Measurements from ENCODE around the gene STK10.
"Not testable (repeated sequence)": the region's sequence is repeated elsewhere in the genome, so short reads cannot be mapped to it uniquely, and the experiment has no call there.

Gene STK10

DNA sequence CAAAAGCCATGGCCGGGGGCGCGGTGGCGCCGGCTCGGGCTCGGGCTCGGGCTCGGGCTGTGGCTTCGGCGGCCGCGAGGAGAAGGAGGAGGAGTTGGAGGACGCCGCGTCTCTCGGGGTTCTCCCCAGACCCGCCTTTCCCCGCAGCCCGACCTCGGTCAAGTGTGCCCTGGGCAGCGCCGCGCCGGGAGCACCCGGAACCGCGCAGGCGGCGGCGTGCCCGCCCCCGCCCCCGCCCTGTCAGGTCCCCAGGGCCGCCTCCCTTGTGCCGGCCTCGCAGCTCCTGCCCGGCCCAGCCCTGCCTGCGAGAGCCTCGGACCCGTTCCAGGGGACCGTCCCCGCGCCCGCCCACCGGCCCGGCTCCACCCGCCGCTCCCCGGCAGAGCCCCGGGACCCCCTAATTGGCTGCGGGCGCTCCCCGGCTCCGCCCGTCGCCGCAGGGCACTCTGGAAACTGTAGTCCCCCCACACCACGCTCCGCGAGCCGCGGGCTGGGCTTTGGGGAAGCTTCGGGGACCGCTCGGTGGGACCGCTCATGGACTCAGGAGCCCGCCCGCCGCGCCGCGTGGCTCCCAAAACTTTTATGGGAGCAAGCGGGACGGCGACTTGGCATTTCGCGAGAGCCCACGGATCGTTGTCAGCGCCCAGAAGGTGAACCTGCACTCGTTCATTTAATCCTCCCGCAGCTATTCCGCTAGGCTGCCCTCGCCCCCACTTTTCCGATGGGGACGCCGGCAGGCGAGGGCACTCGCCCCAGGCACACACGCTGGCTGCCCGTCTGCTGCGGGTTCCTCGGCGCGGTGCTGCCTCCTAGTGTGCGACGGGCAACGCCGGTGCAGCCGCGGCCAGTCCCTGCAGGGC, at the start of gene STK10:
Gene STK10 (minus strand): TSS at position 192 of the 860 bp plus-strand sequence. CDS start 182 bp downstream, at position 10.
- peak; percentile 89 for DNase-seq

DNA sequence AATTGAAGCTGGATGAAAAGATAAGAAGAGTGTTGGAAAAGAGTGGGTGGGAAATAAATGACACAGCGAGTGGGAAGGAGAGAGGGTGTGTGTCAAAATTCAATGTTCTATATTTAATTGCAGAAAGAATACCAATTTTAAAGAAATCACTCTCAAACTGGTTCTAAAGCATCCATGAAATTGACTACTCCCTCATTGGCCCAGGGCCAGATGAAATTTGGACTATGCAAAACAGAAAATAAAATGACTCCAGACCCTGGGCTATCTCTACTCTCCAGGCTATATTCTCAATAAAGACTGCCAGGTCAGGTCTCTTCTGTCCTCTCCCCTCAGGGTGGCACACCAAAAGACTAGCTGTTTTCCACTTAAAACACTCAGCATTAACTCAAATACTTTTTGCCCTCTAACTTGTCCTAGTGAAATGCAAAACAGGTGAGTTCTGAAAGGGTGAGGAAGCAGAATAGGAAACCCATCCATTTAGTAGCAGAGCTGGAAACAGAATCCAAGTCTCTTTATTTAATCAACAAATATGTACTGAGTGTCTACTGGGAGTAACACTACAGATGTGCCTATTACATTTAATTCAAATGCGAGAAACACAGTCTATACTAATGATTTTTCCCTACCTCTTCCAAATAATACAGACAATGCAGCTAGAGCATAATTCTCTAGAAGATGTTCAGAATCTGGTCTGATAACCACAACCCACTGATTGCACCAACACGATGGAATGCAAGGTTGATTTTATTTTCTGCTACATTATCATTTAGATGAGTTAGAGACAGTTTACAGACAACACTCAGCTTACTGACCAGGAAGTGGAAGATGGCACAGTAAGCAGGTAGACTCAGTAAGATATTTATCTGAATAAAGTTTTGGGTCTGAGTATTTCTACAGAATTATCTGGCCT, 48.1 kb upstream of the STK10 start:
- DNase-seq: no peak

DNA sequence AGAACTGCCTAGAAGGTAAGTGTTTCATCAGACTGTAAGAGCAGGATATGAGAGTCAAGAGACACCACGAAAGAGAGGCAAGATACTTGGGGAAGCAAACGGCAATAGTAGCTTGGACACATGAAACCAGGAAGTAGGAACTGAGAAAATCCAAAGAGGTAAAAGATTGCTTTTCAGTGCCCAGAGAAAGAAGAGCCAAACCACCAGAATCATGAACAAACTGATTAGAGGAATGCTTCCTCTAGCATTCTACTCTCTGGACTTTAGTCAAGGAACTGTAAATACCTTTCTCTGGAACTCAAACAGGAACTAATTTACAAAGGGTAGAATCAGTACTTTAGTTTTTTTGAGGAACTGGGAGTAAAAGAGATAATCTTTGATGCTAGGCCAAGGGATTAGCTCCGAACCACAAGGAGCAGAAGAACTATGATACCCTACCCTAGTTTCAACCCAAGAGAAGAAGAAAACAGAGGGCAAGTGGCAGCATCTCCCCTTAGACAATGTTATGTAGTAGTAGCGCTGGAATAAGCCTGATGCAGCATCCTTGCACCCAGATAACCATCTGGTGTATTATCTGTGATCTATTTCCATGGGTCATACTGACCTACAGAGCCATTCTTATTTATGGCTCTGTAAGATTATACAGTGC, 47.2 kb upstream of the STK10 start:
- no peak for DNase-seq

DNA sequence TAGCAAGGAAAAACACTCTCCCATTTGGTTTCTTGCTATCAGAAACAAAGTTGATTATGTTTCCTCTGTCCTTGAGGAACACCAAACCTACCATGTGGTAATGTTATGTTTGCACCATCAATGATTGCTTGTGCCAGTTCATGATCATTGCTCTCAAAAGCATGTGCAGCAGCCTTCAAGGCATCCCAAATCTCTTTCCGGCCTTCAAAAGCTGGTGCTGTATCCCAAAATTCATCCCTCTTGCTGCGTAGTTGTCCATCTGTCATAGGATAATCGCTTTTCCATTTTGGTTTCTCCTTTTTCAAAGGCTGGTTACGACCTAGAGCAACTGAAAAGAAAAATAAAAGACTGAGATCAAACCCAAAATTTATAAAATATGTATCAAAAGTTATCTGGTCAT, 46.0 kb upstream of the STK10 start:
- no peak for DNase-seq

DNA sequence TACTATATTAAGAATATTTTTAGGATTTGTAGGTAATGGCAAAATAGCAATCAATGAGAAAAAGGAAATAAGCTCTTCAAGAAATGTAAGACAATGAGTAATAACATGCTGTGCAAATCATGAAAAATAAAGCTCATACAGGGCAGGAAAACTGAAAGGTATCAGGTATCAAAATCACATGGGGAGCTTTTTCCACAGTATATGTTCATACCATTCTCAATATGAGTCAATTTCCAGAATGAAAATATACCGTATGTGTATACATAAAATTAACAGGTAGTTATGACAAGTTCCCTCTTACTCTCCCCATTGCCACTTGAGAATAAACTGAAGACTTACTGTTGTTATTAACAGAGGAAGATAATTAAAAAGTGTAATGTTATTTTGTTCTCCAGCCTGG, 41.9 kb upstream of the STK10 start:
- no peak for DNase-seq

DNA sequence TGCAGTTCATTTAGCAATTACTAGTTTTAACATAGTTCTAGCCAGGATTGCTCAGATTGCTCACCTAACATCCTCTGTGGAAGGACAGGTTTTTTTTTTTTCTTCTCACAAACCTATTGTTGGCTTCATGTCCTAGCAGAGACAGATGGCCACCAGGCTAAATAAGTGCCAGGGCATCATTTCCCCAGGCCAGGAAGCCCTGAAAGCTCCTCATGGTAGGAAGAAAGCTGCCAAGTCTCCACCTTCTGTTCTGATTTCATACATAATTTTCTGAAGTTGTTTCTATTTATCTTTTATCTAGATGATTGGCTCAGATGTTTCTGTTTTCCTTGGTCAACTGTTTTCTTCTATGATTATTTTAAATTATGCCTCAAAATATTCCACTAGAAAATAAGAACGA, 37.0 kb upstream of the STK10 start:
- DNase-seq: no peak

DNA sequence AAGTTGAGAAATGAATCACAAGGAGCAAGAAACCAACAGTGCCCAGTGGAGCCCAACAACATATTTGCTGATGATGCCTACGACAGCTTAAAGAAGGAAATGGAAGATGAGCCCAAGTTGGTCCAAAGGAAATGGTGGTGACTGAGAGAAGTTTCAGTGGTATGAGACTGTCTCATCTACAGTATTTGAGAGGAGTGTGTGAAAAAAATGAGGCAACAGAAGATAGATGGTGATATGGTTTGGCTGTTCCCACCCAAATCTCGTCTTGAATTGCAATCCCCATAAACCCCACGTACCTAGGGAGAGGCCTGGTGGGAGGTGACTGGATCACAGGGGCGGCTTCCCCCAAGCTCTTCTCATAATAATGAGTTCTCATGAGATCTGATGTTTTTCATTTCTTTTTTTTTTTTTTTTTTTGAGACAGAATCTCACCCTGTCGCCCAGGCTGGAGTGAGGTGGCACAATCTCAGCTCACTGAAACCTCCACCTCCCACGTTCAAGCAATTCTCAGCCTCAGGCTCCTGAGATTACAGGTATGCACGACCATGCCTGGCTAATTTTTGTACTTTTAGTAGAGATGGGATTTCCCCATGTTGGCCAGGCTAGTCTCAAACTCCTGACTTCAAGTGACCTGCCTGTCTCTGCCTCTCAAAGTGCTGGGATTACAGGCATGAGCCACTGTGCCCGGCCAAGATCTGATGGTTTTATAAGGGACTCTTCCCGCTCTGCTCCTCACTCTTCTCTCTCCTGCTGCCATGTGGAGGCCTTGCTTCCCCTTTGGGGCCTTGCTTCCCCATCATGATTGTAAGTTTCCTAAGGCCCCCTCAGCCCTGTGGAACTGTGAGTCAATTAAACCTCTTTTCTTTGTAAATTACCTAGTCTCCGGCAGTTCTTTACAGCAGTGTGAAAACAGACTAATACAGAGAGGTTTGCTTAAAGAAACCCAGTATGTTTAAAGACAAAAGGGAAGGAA, 36.2 kb upstream of the STK10 start:
- peak; percentile 71 for DNase-seq

DNA sequence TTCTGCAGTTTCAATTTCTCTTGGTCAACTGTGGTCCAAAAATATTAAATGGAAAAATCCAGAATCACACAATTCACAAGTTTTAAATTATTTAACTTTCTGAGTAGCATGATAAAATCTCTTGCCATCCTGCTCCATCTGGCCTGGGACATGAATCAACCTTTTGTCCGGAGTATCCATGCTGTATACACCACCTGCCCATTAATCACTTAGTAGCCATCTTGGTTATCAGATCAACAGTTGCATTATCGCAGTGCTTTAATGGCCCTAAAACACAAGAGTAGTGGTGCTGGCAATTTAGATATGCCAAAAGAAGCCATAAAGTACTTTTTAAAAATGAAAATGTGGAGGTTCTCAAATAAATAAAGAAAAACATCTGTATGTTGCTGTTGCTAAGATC, 31.3 kb upstream of the STK10 start:
- no peak for DNase-seq

DNA sequence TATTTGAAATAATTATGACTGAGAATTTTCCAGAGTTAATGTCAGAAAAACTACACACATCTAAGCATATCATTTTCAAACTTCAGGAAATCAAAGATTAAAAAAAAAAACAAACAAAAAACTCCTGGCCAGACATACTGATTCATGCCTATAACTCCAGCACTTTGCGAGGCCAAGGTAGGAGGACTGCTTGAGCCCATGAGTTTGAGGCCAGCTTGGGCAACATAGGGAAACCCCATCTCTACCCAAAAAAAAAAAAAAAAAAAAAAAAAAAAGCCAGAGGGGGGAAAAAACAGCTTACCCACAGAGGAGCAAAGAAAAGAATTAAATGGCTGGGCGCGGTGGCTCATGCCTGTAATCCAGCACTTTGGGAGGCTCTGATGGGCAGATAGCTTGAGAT, 28.3 kb upstream of the STK10 start:
- DNase-seq: no peak

DNA sequence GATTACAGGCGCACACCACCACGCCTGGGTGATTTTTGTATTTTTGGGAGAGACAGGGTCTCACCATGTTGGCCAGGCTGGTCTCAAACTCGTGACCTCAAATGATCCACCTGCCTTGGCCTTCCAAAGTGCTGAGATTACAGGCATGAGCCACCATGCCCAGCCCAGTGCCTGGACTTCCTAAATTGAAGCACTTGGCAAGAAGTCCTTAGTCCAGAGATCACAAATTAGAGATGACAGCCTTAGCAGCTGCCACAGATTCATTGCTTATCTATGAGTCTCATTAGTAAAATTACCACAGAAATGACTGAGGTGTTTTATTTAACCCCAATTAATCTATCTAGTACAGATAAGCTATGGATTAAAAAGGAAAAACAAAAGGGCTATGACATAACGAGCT, 25.1 kb upstream of the STK10 start:
- no peak for DNase-seq

DNA sequence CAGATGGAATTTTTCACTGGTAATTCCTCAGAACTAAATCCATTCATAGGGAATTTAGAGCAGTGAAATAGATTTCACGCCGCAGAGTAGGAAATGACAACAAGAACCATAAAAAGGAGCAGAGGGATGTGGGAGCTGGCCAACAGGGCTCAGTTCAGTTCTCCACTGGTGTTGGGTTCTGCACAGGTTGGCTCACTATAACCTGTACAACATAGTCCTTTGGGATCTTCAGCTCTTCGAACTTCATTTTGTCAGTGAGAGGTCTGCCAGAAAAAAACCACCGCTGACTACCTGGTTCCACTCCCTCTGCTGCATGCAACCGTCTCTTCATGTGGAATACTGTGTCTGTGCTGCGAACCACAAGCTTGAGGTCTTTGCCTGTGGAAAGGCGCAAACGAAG, 23.7 kb upstream of the STK10 start:
- DNase-seq: no peak

DNA sequence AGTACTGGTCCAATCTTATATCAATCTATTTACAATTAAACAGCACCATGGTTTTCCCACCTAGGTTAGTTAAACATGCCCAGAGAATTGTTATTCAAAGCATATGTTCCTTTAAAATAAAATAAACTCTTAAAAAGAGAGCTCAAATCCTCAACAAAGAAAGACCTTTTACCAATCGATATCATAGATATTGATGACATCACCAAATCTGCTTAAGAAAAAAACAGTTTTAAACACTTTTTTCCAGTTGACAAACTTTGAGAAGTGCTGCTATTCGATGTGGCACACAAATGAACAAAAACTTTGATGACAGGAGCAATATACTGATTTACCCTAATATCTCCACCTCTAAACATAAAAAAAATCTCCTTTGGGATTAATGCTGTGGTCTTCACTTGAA, 21.7 kb upstream of the STK10 start:
- DNase-seq: no peak

DNA sequence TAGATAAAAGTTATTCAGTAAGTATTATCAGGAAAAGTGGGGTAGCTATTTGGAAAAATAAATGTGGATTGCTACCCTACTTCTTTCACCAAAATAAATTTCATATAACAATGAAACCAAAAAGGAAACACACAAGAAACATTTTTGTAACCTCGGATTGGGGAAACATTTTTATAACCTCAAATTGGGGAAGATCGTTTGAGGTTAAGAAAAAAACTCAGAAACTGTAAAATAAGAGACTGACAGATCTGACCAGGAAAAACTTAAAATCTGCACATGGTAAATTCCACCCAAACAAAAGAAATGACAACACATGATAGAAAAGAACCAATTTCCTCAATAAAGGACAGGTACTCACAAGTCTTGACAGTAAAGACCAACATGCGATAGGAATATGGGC, 19.5 kb upstream of the STK10 start:
- no peak for DNase-seq

DNA sequence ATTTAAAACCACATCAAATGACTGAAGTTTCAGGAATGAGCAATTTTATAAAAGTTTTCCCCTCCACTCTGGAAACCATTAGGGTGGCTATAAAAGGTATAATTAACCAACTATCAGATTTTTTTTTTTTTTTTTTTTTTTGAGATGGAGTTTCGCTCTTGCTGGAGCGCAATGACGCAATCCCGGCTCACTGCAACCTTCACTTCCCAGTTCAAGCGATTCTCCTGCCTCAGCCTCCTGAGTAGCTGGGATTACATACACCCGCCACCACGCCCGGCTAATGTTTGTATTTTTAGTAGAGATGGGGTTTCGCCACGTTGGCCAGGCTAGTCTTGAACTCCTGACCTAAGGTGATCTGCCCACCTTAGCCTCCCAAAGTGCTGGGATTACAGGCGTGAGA, 18.0 kb upstream of the STK10 start:
- DNase-seq: not testable (repeated sequence)

DNA sequence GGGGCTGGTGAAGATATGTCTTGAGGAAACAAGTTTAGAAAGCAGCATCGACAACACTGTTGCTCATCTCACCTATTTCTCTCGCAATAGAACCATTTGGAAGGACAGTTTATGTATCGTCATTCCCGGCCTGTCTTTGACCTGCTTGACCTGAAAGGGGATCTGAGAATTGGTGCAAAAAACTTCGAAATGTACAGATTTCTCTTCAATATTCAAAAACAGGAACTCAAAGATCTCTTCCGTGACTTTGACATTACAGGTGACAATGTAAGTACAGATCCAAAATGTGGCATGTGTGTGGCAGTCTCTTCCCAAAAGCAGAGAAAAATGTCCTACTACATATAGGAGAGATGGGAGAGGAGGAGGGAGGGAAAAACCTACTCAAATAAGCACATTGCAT, 12.5 kb upstream of the STK10 start:
- DNase-seq: no peak

DNA sequence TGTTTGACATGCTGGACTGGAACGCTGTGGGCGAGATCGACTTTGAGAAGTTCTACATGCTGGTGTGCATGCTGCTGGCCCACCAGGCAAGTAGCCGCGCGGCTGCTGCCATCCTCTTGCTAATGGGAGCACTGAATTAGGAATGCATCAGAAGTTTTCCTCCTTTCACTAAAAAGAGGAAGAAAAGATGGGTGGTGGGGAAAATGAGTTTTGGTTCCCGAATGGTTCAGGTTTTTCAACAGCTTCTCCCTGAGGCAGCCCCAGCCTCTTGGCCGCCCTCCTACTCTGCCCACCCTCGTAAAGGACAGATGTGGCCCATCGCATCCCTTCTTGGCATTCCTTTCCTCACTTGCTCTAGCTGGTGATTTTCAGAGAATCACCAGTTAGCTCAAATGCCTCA, 11.4 kb upstream of the STK10 start:
- no peak for DNase-seq

DNA sequence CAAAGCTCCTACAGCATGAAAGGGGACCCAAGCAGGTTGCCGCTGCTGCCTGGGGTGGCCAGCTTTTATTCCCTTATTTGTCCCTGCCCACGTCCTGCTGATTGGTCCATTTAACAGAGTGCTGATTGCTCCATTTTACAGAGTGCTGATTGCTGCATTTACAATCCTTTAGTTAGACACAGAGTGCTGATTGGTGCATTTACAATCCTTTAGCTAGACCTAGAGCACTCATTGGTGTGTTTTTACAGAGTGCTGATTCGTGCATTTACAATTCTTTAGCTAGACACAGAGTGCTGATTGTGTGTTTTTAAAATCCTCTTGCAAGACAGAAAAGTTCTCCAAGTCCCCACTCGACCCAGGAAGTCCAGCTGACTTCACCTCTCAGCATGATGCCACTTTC, 9.8 kb upstream of the STK10 start:
- not testable (repeated sequence) for DNase-seq

DNA sequence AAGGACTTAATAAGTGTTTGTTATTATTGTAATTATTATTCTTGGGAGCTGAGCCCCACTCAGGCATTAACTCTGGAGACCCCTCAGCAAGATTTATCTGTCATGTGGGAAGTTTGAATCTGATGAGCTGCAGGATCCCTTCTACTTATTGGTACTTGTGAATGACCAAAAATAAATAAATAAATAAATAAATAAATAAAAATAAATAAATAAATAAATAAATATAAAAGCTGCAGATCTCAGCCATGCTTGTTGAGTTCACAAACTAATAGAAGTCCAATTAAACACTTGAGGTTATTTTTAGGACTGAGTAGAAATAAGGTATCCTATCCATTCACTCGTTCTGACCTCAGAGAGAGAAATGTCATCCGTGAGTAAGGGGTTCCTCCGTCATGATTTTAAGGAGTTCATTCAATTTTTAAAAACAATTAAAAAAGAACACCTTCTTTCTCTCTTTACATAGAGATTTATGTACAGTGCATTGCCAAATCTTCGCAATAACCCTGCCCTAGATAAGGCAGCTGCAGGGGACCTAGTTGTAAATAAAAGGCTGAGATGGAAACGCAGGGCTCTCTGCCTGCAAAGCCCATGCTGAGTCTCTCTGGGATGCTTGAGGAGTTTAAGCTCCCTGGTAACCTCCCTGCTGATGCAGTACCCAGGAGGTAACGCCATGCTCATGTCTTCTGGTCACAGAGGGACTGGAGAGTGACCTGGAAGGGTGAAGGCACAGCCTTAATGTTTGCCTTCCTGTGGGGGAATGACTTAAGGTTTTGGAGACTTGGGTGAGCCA, 7.2 kb upstream of the STK10 start:
- no peak for DNase-seq

DNA sequence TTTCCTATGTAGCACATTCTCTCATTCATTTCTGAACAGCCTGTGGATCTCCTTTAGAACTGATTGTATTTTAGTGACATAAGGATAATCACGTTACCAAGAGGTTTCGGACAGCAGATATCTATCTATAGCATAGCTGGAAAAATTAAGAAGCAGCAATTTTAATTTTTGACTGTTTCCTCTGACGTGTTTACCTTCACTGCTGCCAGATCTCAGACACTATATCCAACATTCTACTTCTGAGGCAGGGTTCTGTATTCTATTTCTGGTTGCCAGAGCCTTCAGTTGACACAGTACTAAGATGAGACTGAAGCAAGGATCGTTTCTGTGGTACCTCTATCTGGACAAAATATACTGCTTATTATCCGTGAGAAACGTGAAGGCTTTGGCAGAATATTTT, 5.8 kb upstream of the STK10 start, which contains the start of gene EFCAB9:
Gene EFCAB9 (plus strand): TSS at position 301 of the 400 bp plus-strand sequence. CDS start 1 bp downstream, at position 302.
- DNase-seq: no peak

DNA sequence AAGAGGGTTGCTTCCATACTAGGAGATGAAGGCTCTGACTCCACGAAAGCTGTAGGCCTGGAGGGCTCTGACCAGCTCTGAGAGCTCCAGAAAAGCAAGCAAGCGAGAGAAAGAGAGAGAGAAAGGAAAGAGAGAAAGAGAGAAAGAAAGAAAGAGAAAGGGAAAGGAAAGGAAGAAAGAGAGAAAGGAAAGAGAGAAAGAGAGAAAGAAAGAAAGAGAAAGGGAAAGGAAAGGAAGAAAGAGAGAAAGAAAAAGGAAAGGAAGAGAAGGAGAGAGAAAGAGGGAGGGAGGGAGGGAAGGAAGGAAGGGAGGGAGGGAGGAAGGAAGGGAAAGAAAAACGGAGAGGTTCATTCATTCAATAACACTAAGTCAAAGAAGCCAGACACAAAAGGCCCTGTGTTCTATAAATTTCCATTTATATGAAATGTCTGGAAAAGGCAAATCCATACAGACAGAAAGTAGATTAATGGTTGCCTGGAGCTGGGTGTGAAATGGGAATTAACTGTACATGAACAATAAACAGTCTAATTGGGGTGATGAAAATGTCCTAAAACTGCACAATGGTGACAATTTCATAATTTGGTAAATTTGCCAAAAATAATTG, 1.8 kb upstream of the STK10 start:
- DNase-seq: no peak
